ENCODE data around the gene HHAT.
"Not testable (repeated sequence)": the region's sequence is repeated elsewhere in the genome, so short reads cannot be mapped to it uniquely, and the experiment has no call there.

DNA sequence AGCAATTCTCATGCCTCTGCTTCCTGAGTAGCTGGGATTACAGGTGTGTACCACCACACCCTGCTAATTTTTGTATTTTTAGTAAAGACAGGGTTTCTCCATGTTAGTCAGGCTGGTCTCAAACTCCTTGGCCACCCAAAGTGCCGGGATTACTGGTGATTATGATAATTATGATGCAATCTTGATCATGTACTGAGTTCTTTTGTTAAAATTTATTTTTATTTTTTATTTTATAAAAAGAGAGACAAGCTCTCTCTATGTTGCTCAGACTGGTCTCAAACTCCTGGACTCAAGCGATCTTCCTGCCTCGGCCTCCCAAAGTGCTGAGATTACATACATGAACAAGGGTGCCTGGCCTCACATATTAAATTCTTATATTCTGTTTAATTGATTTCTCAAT is 25.6 kb downstream of the HHAT start:
- TF ChIP-seq, protein P1, sequence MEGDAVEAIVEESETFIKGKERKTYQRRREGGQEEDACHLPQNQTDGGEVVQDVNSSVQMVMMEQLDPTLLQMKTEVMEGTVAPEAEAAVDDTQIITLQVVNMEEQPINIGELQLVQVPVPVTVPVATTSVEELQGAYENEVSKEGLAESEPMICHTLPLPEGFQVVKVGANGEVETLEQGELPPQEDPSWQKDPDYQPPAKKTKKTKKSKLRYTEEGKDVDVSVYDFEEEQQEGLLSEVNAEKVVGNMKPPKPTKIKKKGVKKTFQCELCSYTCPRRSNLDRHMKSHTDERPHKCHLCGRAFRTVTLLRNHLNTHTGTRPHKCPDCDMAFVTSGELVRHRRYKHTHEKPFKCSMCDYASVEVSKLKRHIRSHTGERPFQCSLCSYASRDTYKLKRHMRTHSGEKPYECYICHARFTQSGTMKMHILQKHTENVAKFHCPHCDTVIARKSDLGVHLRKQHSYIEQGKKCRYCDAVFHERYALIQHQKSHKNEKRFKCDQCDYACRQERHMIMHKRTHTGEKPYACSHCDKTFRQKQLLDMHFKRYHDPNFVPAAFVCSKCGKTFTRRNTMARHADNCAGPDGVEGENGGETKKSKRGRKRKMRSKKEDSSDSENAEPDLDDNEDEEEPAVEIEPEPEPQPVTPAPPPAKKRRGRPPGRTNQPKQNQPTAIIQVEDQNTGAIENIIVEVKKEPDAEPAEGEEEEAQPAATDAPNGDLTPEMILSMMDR (IDR thresholded peaks at IDR 0.05; ENCODE audit: borderline replicate concordance, extremely low read depth, low read length, poor library complexity, severe bottlenecking) = not testable (repeated sequence)
- TF ChIP-seq EZH2 (IDR thresholded peaks at IDR 0.05; ENCODE audit: borderline replicate concordance, low read depth, low read length, severe bottlenecking) = not testable (repeated sequence)
